H9 (cell line): ENCODE measurements around the gene NOP16. TPM values are rescaled to one million over a fixed set of nuclear protein-coding genes. Genes with fewer than 3 reads are reported as not detected.

Experiments
- DNase-seq: peaks from one replicate; pipeline ENCODE4 v3.0.0-alpha.2; 2017
- H2AFZ ChIP-seq: one replicate; pipeline ENCODE4 v1.6.1; 2013; ENCODE audit warnings: mild to moderate bottlenecking, low read length, control low read depth, moderate library complexity
- H2AK5ac ChIP-seq: 2 replicates; pipeline ENCODE4 v1.6.1; 2013; ENCODE audit warnings: low read length, control low read depth, mixed read lengths; ENCODE audit not compliant: insufficient read length
- H2BK120ac ChIP-seq: one replicate; pipeline ENCODE4 v1.6.1; 2013; ENCODE audit warnings: low read depth, mild to moderate bottlenecking, low read length, control low read depth, inconsistent platforms; ENCODE audit not compliant: poor library complexity, severe bottlenecking
- H2BK12ac ChIP-seq: 2 replicates; pipeline ENCODE4 v1.6.1; 2013; ENCODE audit warnings: low read length, control low read depth, mixed read lengths, low read depth; ENCODE audit not compliant: insufficient read length
- H2BK15ac ChIP-seq: 2 replicates; pipeline ENCODE4 v1.6.1; 2013; ENCODE audit warnings: low read depth, low read length, control low read depth
- H2BK20ac ChIP-seq: one replicate; pipeline ENCODE4 v1.6.1; 2013; ENCODE audit warnings: low read depth, mild to moderate bottlenecking, low read length, control low read depth, inconsistent platforms; ENCODE audit not compliant: poor library complexity, severe bottlenecking
- H2BK5ac ChIP-seq: 2 replicates; pipeline ENCODE4 v1.6.1; 2013; ENCODE audit warnings: low read length, control low read depth, mixed read lengths; ENCODE audit not compliant: insufficient read length
- H3K14ac ChIP-seq: 2 replicates; pipeline ENCODE4 v1.6.1; 2013; ENCODE audit warnings: low read length, control low read depth; ENCODE audit not compliant: insufficient read depth
- H3K18ac ChIP-seq: 2 replicates; pipeline ENCODE4 v1.6.1; 2013; ENCODE audit warnings: low read depth, mild to moderate bottlenecking, mixed read lengths, low read length, control low read depth; ENCODE audit not compliant: insufficient read length
- H3K23ac ChIP-seq: 2 replicates; pipeline ENCODE4 v1.6.1; 2013; ENCODE audit warnings: low read length, control low read depth, mixed read lengths, low read depth; ENCODE audit not compliant: insufficient read length
- H3K23me2 ChIP-seq: 2 replicates; pipeline ENCODE4 v1.6.1; 2013; ENCODE audit warnings: low read depth, mild to moderate bottlenecking, mixed read lengths, low read length, control low read depth; ENCODE audit not compliant: insufficient read length, poor library complexity, severe bottlenecking
- H3K27ac ChIP-seq: 2 replicates; pipeline ENCODE4 v1.5.1; 2013; ENCODE audit warnings: low read length, control low read depth, mixed read lengths, low read depth; ENCODE audit not compliant: insufficient read length
- H3K27me3 ChIP-seq: 2 replicates; pipeline ENCODE4 v1.6.1; 2013; ENCODE audit warnings: low read length, control low read depth, inconsistent platforms; ENCODE audit not compliant: insufficient read depth
- H3K4ac ChIP-seq: 2 replicates; pipeline ENCODE4 v1.6.1; 2013; ENCODE audit warnings: low read depth, mild to moderate bottlenecking, control low read depth, inconsistent platforms, low read length, moderate library complexity
- H3K4me1 ChIP-seq: 2 replicates; pipeline ENCODE4 v1.6.1; 2013; ENCODE audit warnings: low read length, control low read depth, inconsistent platforms; ENCODE audit not compliant: insufficient read depth
- H3K4me2 ChIP-seq: 2 replicates; pipeline ENCODE4 v1.6.1; 2013; ENCODE audit warnings: low read length, control low read depth, mixed read lengths; ENCODE audit not compliant: insufficient read length, insufficient read depth
- H3K56ac ChIP-seq: 2 replicates; pipeline ENCODE4 v1.6.1; 2013; ENCODE audit warnings: low read depth, mild to moderate bottlenecking, mixed read lengths, low read length, control low read depth; ENCODE audit not compliant: insufficient read length
- H3K79me1 ChIP-seq: 2 replicates; pipeline ENCODE4 v1.6.1; 2013; ENCODE audit warnings: low read depth, mild to moderate bottlenecking, moderate library complexity, low read length, control low read depth, inconsistent platforms; ENCODE audit not compliant: insufficient read depth, poor library complexity, severe bottlenecking
- H3K79me2 ChIP-seq: 2 replicates; pipeline ENCODE4 v1.6.1; 2013; ENCODE audit warnings: low read length, control low read depth, inconsistent platforms; ENCODE audit not compliant: insufficient read depth
- H3K9ac ChIP-seq: 2 replicates; pipeline ENCODE4 v1.6.1; 2013; ENCODE audit warnings: low read length, control low read depth, mixed read lengths; ENCODE audit not compliant: insufficient read length; ENCODE audit errors: extremely low read depth
- H3K9me3 ChIP-seq: one replicate; pipeline ENCODE4 v1.6.1; 2013; ENCODE audit warnings: low read depth, low read length, inconsistent platforms; ENCODE audit not compliant: control insufficient read depth
- H3T11ph ChIP-seq: one replicate; pipeline ENCODE4 v1.6.1; 2013; ENCODE audit warnings: mild to moderate bottlenecking, low read length, control low read depth, inconsistent platforms
- H4K20me1 ChIP-seq: one replicate; pipeline ENCODE4 v1.6.1; 2013; ENCODE audit not compliant: control insufficient read depth, insufficient read length, insufficient read depth
- H4K5ac ChIP-seq: 2 replicates; pipeline ENCODE4 v1.6.1; 2013; ENCODE audit warnings: low read depth, mild to moderate bottlenecking, mixed read lengths, low read length, control low read depth; ENCODE audit not compliant: insufficient read length
- H4K8ac ChIP-seq: replicated peaks from 2 replicates; pipeline ENCODE4 v1.6.1; 2013; ENCODE audit warnings: low read length, control low read depth, mixed read lengths, low read depth; ENCODE audit not compliant: insufficient read length
- H4K91ac ChIP-seq: 2 replicates; pipeline ENCODE4 v1.6.1; 2013; ENCODE audit warnings: low read depth, mild to moderate bottlenecking, moderate library complexity, mixed read lengths, low read length, control low read depth; ENCODE audit not compliant: insufficient read length
- H3K27ac Mint-ChIP-seq, 3 experiments: 2 replicates in 2 of 3; 3 replicates in 1 of 3; pipeline ENCODE4 v1.8.0; 2020 to 2021; ENCODE audit warnings: mixed read lengths in 3 of 3, mild to moderate bottlenecking in 1 of 3, moderate library complexity in 1 of 3
- H3K27me3 Mint-ChIP-seq: 2 replicates; pipeline ENCODE4 v1.8.0; 2021; ENCODE audit warnings: low read depth, mild to moderate bottlenecking, moderate library complexity, mixed read lengths
- H3K36me3 Mint-ChIP-seq, 3 experiments: 2 replicates in 2 of 3; 3 replicates in 1 of 3; pipeline ENCODE4 v1.8.0; 2020 to 2021; ENCODE audit warnings: low read depth in 3 of 3, mixed read lengths in 3 of 3; ENCODE audit not compliant: insufficient read depth in 1 of 3
- H3K4me1 Mint-ChIP-seq, 2 experiments: 2 replicates each; pipeline ENCODE4 v1.8.0; 2020; ENCODE audit warnings: mixed read lengths in 2 of 2
- H3K4me3 Mint-ChIP-seq, 2 experiments: 2 replicates in 1 of 2; 3 replicates in 1 of 2; pipeline ENCODE4 v1.8.0; 2020 to 2021; ENCODE audit warnings: mild to moderate bottlenecking in 2 of 2, mixed read lengths in 2 of 2, moderate library complexity in 1 of 2
- H3K9me3 Mint-ChIP-seq, 2 experiments: 2 replicates in 1 of 2; 3 replicates in 1 of 2; pipeline ENCODE4 v1.8.0; 2020; ENCODE audit warnings: mild to moderate bottlenecking in 2 of 2, mixed read lengths in 2 of 2, moderate library complexity in 1 of 2
- CTCF ChIP-seq: fragments of 200-600 bp; sonication (generic); conservative IDR thresholded peaks from 3 replicates; pipeline ENCODE4 v1.8.0; 2021; ENCODE audit warnings: antibody characterized with exemption, mild to moderate bottlenecking
- WGBS: extraction: QIAGEN DNeasy Blood & Tissue Kit; methylation state at CpG from one replicate; pipeline ENCODE4 v1.1.7; 2013; ENCODE audit warnings: missing lambda C conversion rate, low lambda C conversion rate, mixed read lengths; ENCODE audit not compliant: insufficient read length; ENCODE audit errors: extremely low coverage; 5-methylcytosine and 5-hydroxymethylcytosine counted together
- total RNA-seq: library from RNA; stranded (reverse); gene quantifications from 2 replicates; pipeline ENCODE4 v1.2.1, GENCODE V29; 2021

Gene NOP16
- total RNA-seq, 1 experiment from 2014 or later = 114 TPM

- no peak overlapping the region for H2BK120ac ChIP-seq
- H3K79me2 ChIP-seq = peaks cover 8% of the 10 kb centered on the region; the same call in 1 of the 2 replicates
- H3K56ac ChIP-seq = no peak overlapping the region
- no peak overlapping the region for H2BK12ac ChIP-seq
- no peaks in the 10 kb centered on the region for H3K4me1 ChIP-seq
- Mint-ChIP-seq H3K36me3 (peaks cover 35 to 77% (median 43%) of the 10 kb centered on the region in 3 experiments), H3K4me3 (no peak overlapping the region), H3K27me3 (no peaks in the 10 kb centered on the region), H3K27ac (no peak overlapping the region), H3K9me3 (peaks cover 0 to 3% of the 10 kb centered on the region in 2 experiments; a peak in 1 of 5 replicates), H3K4me1 (peaks cover 9 to 10% of the 10 kb centered on the region in 2 experiments)
- no peaks in the 10 kb centered on the region for H4K20me1 ChIP-seq
- no peak for TF ChIP-seq CTCF
- H3K23me2 ChIP-seq = peaks cover 6% of the 10 kb centered on the region
- H3K14ac ChIP-seq = no peak overlapping the region
- H3K27ac ChIP-seq = no peak overlapping the region
- no peak overlapping the region for H4K8ac ChIP-seq
- H2AFZ ChIP-seq = no peak overlapping the region
- H3K4ac ChIP-seq = no peak overlapping the region
- no CpG with 5 or more reads among the region's 8 CpGs for WGBS
- no peak overlapping the region for H3K9ac ChIP-seq
- no peaks in the 10 kb centered on the region for H3K9me3 ChIP-seq
- DNase-seq = no peak
- H2AK5ac ChIP-seq = no peak overlapping the region
- no peak overlapping the region for H2BK5ac ChIP-seq
- no peaks in the 10 kb centered on the region for H3K27me3 ChIP-seq
- no peak overlapping the region for H3K18ac ChIP-seq
- no peak overlapping the region for H4K5ac ChIP-seq
- no peak overlapping the region for H2BK20ac ChIP-seq
- no peak overlapping the region for H3K23ac ChIP-seq
- H4K91ac ChIP-seq = no peak overlapping the region
- H2BK15ac ChIP-seq = no peak overlapping the region
- no peaks in the 10 kb centered on the region for H3K79me1 ChIP-seq
- no peak overlapping the region for H3T11ph ChIP-seq
- no peak overlapping the region for H3K4me2 ChIP-seq
Measured at GRCh38 chr5:176384366-176384930, 4.0 kb downstream of the NOP16 start.
